Lower lobe of right lung (tissue), 2 donors: Measurements from ENCODE around the gene EFHC1. TPM values are rescaled to one million over a fixed set of nuclear protein-coding genes. Genes with fewer than 3 reads are reported as not detected.
"Not testable (repeated sequence)": the region's sequence is repeated elsewhere in the genome, so short reads cannot be mapped to it uniquely, and the experiment has no call there.

Experiments used
- ATAC-seq, 2 donors: fragments of 200-7000 bp; cut with Tn5 transposase; one replicate each; pipeline ENCODE4 v1.9.1; 2020 to 2022; ENCODE audit warnings: mild to moderate bottlenecking in 2 of 2, moderate library complexity in 2 of 2
- DNase-seq: peaks from one replicate; pipeline ENCODE4 v3.0.0-alpha.2; 2020
- H3K27ac ChIP-seq: fragments of 200-600 bp; one replicate; pipeline ENCODE4 v1.8.0; 2022
- H3K27me3 ChIP-seq: fragments of 200-600 bp; one replicate; pipeline ENCODE4 v1.8.0; 2022; ENCODE audit warnings: low read depth
- H3K36me3 ChIP-seq: fragments of 200-600 bp; one replicate; pipeline ENCODE4 v1.8.0; 2022; ENCODE audit warnings: mild to moderate bottlenecking
- H3K4me1 ChIP-seq: fragments of 200-600 bp; one replicate; pipeline ENCODE4 v1.8.0; 2022
- H3K4me3 ChIP-seq: fragments of 200-600 bp; one replicate; pipeline ENCODE4 v1.8.0; 2022; ENCODE audit warnings: mild to moderate bottlenecking
- H3K9me3 ChIP-seq: fragments of 200-600 bp; one replicate; pipeline ENCODE4 v1.8.0; 2022
- CTCF ChIP-seq: fragments of 200-600 bp; IDR thresholded peaks from one replicate; pipeline ENCODE4 v1.8.0; 2022; ENCODE audit warnings: antibody characterized with exemption, mild to moderate bottlenecking
- intact Hi-C: fragments of 100-400 bp; cut with DNase I; formaldehyde crosslinking; loops from one replicate; pipeline ENCODE4 v1.11.0; 2022
- total RNA-seq: library from RNA; stranded (reverse); fragmentation: NEBNext Ultra II Directional; extraction: Animal tissue kit (Norgen Biotek cat#: 25700); gene quantifications from one replicate; pipeline ENCODE4 v1.2.1, GENCODE V29; 2021
- donor health status: DM: no; HTN: yes; CAD: no; lungs with severe emphysema.

EFHC1 gene
- total RNA-seq, 1 donor from 2014 or later: 42.2 TPM

DNA sequence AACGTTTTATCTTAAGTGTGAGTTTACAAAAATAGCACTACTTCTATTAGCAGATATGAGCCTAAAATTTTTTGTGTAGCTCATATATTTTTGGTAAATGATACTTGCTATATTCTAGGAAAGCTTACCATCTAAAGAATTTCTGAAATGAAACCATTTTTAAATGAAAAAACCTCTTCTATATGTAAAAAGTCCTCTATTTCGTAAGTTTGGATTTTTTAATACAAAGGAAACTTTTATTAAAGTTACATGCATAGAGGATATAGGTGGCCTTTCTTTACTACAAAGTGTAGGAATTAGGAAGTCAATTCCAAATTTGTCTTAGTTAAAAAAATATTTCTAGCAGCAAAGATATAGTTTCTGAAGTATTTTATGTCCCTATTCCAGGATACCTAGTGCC, 18.8 kb downstream of the EFHC1 start:
- ATAC-seq: no peak
- H3K4me3 ChIP-seq: no peak overlapping the region
- no peak for TF ChIP-seq CTCF
- H3K27me3 ChIP-seq: no peaks in the 10 kb centered on the region
- H3K9me3 ChIP-seq: no peaks in the 10 kb centered on the region
- intact Hi-C loops: no loop called here
- H3K36me3 ChIP-seq: peaks cover 7% of the 10 kb centered on the region
- DNase-seq: no peak
- no peak overlapping the region for H3K27ac ChIP-seq
- H3K4me1 ChIP-seq: no peaks in the 10 kb centered on the region

DNA sequence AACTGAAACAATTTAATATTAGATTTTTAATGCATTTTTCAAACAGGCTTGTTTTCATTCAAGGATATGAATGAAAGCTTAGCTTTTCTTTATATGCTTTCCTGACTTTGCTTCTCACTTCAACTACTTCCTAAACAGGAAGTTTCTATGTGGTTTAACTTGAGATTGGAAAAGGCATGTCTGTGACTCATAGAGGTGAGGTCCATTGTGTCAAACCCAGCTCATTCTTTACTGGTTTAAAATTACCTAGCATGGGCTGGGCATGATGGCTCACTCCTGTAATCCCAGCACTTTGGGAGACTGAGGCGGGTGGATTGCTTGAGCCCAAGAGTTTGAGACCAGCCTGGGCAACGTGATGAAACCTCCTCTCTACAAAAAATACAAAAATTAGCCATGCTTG, 34.4 kb downstream of the EFHC1 start:
- Histone ChIP-seq H3K36me3 (no peaks in the 10 kb centered on the region), H3K4me3 (no peak overlapping the region), H3K9me3 (peaks cover 3% of the 10 kb centered on the region), H3K27ac (no peak overlapping the region), H3K27me3 (no peaks in the 10 kb centered on the region), H3K4me1 (no peaks in the 10 kb centered on the region)
- ATAC-seq (no peak), DNase-seq (no peak)
- intact Hi-C loops: no loop called here
- no peak for TF ChIP-seq CTCF

- H3K27me3 ChIP-seq: no peaks in the 10 kb centered on the region
- H3K36me3 ChIP-seq: no peaks in the 10 kb centered on the region
- ATAC-seq (no peak), DNase-seq (no peak)
- H3K9me3 ChIP-seq: no peaks in the 10 kb centered on the region
- intact Hi-C loops: no loop called here
- H3K27ac ChIP-seq: no peak overlapping the region
- H3K4me1 ChIP-seq: no peaks in the 10 kb centered on the region
- no peak for TF ChIP-seq CTCF
- H3K4me3 ChIP-seq: no peak overlapping the region
Measured at GRCh38 chr6:52457096-52457495, 37.0 kb downstream of the EFHC1 start.

- H3K4me1 ChIP-seq, H3K9me3 ChIP-seq, ATAC-seq, H3K36me3 ChIP-seq, intact Hi-C loops, H3K4me3 ChIP-seq, H3K27me3 ChIP-seq, H3K27ac ChIP-seq, DNase-seq: not testable (repeated sequence)
Measured at GRCh38 chr6:52461194-52461593, 41.1 kb downstream of the EFHC1 start.

DNA sequence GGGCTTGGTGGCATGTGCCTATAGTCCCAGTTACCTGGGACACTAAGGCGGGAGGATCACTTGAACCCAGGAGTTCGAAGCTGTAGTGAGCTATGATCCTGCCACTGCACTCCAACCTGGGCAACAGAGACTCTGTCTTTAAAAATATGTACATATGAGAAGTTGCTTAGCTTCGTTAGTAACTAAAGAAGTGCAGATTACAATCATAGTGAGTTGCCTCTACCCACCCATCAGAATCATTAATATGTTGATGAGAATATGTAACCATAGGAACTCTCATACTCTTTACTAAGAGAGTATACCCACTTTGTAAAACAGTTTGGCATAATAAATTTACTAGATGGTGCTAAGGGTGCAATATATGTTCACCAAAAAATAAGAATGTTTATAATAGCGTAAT, 54.0 kb downstream of the EFHC1 start:
- H3K36me3 ChIP-seq: no peaks in the 10 kb centered on the region
- no peak for TF ChIP-seq CTCF
- no peaks in the 10 kb centered on the region for H3K4me1 ChIP-seq
- no peak overlapping the region for H3K27ac ChIP-seq
- no peak for DNase-seq
- no peaks in the 10 kb centered on the region for H3K9me3 ChIP-seq
- intact Hi-C loops: no loop called here
- H3K4me3 ChIP-seq: no peak overlapping the region
- no peaks in the 10 kb centered on the region for H3K27me3 ChIP-seq
- ATAC-seq: no peak

GRCh38 chr6:52475307-52475706, 55.2 kb downstream of the EFHC1 start:
- Histone ChIP-seq H3K9me3 (no peaks in the 10 kb centered on the region), H3K4me3 (no peak overlapping the region), H3K36me3 (no peaks in the 10 kb centered on the region), H3K27me3 (no peaks in the 10 kb centered on the region), H3K4me1 (no peaks in the 10 kb centered on the region), H3K27ac (no peak overlapping the region)
- intact Hi-C loops: no loop called here
- DNase-seq: no peak
- no peak for TF ChIP-seq CTCF
- no peak for ATAC-seq
